SK-N-SH treated with all-trans-retinoic acid at 6 μM for 48 hours (cell line): ENCODE data around the gene LIN28B.
"Not testable (repeated sequence)": the region's sequence is repeated elsewhere in the genome, so short reads cannot be mapped to it uniquely, and the experiment has no call there.

Source experiments
- ATAC-seq: fragments of 200-7000 bp; cut with Tn5 transposase; 3 replicates; pipeline ENCODE4 v1.9.1; 2020; ENCODE audit warnings: mild to moderate bottlenecking, moderate library complexity
- ARNTL ChIP-seq: fragments of 450-650 bp; formaldehyde crosslinking; IDR thresholded peaks from 2 replicates; pipeline ENCODE4 v1.5.0; 2020; ENCODE audit warnings: low read depth, mild to moderate bottlenecking, moderate library complexity, borderline replicate concordance
- BACH2 ChIP-seq: fragments of 250-450 bp; sonication (Bioruptor Pico); IDR thresholded peaks from 2 replicates; pipeline ENCODE4 v1.9.0; 2021; ENCODE audit warnings: mild to moderate bottlenecking, borderline replicate concordance
- CSDC2 ChIP-seq: fragments of 250-450 bp; sonication (Bioruptor Pico); IDR thresholded peaks from 2 replicates; pipeline ENCODE4 v1.5.0; 2020; ENCODE audit warnings: mild to moderate bottlenecking, moderate library complexity
- ESRRG ChIP-seq: fragments of 250-450 bp; sonication (Bioruptor Pico); IDR thresholded peaks from 2 replicates; pipeline ENCODE4 v1.6.1; 2021; ENCODE audit warnings: mild to moderate bottlenecking
- GLIS3 ChIP-seq: fragments of 250-450 bp; sonication (Bioruptor Pico); IDR thresholded peaks from 2 replicates; pipeline ENCODE4 v1.5.0; 2020; ENCODE audit warnings: mild to moderate bottlenecking, moderate library complexity
- ISL1 ChIP-seq: fragments of 250-450 bp; sonication (Bioruptor Pico); IDR thresholded peaks from 2 replicates; pipeline ENCODE4 v2.1.2; 2022; ENCODE audit warnings: mild to moderate bottlenecking, moderate library complexity
- OSR1 ChIP-seq: fragments of 250-450 bp; sonication (Bioruptor Pico); IDR thresholded peaks from 2 replicates; pipeline ENCODE4 v1.8.0; 2022; ENCODE audit warnings: moderate library complexity, mild to moderate bottlenecking, inconsistent platforms
- RARB ChIP-seq: fragments of 250-450 bp; sonication (Bioruptor Pico); IDR thresholded peaks from 2 replicates; pipeline ENCODE4 v1.8.0; 2021; ENCODE audit warnings: mild to moderate bottlenecking, moderate library complexity
- SNAI2 ChIP-seq: fragments of 250-450 bp; sonication (Bioruptor Pico); IDR thresholded peaks from 2 replicates; pipeline ENCODE4 v1.5.0; 2020; ENCODE audit warnings: mild to moderate bottlenecking, moderate library complexity
- TCF4 ChIP-seq: fragments of 250-450 bp; sonication (Bioruptor Pico); IDR thresholded peaks from 2 replicates; pipeline ENCODE4 v1.8.0; 2021; ENCODE audit warnings: mild to moderate bottlenecking, moderate library complexity, borderline replicate concordance
- TOX ChIP-seq: fragments of 250-450 bp; sonication (Bioruptor Pico); IDR thresholded peaks from 2 replicates; pipeline ENCODE4 v1.8.0; 2021; ENCODE audit warnings: mild to moderate bottlenecking, moderate library complexity, borderline replicate concordance
- ZC3H10 ChIP-seq: fragments of 250-450 bp; sonication (Bioruptor Pico); IDR thresholded peaks from 2 replicates; pipeline ENCODE4 v1.5.1; 2021; ENCODE audit warnings: mild to moderate bottlenecking, moderate library complexity
- ZFP3 ChIP-seq: fragments of 250-450 bp; sonication (Bioruptor Pico); IDR thresholded peaks from 2 replicates; pipeline ENCODE4 v1.5.0; 2020; ENCODE audit warnings: mild to moderate bottlenecking, moderate library complexity
- ZFP30 ChIP-seq: fragments of 450-650 bp; formaldehyde crosslinking; IDR thresholded peaks from 2 replicates; pipeline ENCODE4 v1.5.0; 2022; ENCODE audit warnings: mild to moderate bottlenecking, moderate library complexity
- ZNF565 ChIP-seq: fragments of 450-650 bp; formaldehyde crosslinking; conservative IDR thresholded peaks from 2 replicates; pipeline ENCODE4 v1.5.0; 2020; ENCODE audit warnings: low read depth, mild to moderate bottlenecking, moderate library complexity
- ZNF70 ChIP-seq: fragments of 450-650 bp; formaldehyde crosslinking; IDR thresholded peaks from 2 replicates; pipeline ENCODE4 v1.5.0; 2020; ENCODE audit warnings: mild to moderate bottlenecking, moderate library complexity
- ZNF8 ChIP-seq: fragments of 450-650 bp; formaldehyde crosslinking; IDR thresholded peaks from 2 replicates; pipeline ENCODE4 v1.5.0; 2020; ENCODE audit warnings: mild to moderate bottlenecking, moderate library complexity
- TF ChIP-seq, protein P1 (sequence below): fragments of 250-450 bp; sonication (Bioruptor Pico); IDR thresholded peaks from 2 replicates; pipeline ENCODE4 v1.8.0; 2020; ENCODE audit warnings: mild to moderate bottlenecking, moderate library complexity, borderline replicate concordance
- TF ChIP-seq, protein P2 (sequence below): fragments of 250-450 bp; sonication (Bioruptor Pico); IDR thresholded peaks from 2 replicates; pipeline ENCODE4 v1.5.1; 2020; ENCODE audit warnings: low read depth, mild to moderate bottlenecking, moderate library complexity
- TF ChIP-seq, protein P3 (sequence below): fragments of 250-450 bp; sonication (Bioruptor Pico); IDR thresholded peaks from 2 replicates; pipeline ENCODE4 v1.5.0; 2020; ENCODE audit warnings: mild to moderate bottlenecking, moderate library complexity
- TF ChIP-seq, protein P4 (sequence below): fragments of 250-450 bp; sonication (Bioruptor Pico); IDR thresholded peaks from 2 replicates; pipeline ENCODE4 v1.8.0; 2021; ENCODE audit warnings: low read depth, mild to moderate bottlenecking, moderate library complexity, borderline replicate concordance

LIN28B gene

DNA sequence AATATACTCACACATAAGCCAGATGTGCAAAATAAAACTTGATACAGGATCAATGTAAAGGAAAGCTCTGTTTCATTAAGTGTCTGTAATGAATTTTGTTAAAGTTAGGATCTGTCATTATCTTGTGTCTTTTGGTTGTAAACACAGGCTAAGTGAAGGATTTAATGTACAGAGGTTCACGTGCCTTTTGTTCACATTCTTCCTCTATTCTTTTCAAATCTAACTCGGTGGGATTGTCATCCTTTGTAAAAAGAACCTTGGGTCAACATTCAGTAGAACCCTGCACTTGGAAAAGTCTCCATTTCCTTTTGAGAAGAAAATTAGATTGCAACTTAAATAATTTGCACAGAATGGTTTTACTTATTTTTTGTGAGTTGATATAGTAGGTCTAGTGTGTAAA, 7.7 kb upstream of the LIN28B start:
- no peak for ATAC-seq
- TF ChIP-seq, protein P1, sequence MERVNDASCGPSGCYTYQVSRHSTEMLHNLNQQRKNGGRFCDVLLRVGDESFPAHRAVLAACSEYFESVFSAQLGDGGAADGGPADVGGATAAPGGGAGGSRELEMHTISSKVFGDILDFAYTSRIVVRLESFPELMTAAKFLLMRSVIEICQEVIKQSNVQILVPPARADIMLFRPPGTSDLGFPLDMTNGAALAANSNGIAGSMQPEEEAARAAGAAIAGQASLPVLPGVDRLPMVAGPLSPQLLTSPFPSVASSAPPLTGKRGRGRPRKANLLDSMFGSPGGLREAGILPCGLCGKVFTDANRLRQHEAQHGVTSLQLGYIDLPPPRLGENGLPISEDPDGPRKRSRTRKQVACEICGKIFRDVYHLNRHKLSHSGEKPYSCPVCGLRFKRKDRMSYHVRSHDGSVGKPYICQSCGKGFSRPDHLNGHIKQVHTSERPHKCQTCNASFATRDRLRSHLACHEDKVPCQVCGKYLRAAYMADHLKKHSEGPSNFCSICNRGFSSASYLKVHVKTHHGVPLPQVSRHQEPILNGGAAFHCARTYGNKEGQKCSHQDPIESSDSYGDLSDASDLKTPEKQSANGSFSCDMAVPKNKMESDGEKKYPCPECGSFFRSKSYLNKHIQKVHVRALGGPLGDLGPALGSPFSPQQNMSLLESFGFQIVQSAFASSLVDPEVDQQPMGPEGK (CRISPR knock-in tag): no peak
- TF ChIP-seq SNAI2: no peak
- TF ChIP-seq ZFP30 (CRISPR knock-in tag): no peak
- no peak for TF ChIP-seq ISL1 (CRISPR knock-in tag)
- TF ChIP-seq ZNF565 (CRISPR knock-in tag): no peak
- TF ChIP-seq GLIS3: no peak
- no peak for TF ChIP-seq TOX (CRISPR knock-in tag)
- TF ChIP-seq ZNF70 (CRISPR knock-in tag): no peak
- TF ChIP-seq RARB (CRISPR knock-in tag): no peak
- TF ChIP-seq, protein P2, sequence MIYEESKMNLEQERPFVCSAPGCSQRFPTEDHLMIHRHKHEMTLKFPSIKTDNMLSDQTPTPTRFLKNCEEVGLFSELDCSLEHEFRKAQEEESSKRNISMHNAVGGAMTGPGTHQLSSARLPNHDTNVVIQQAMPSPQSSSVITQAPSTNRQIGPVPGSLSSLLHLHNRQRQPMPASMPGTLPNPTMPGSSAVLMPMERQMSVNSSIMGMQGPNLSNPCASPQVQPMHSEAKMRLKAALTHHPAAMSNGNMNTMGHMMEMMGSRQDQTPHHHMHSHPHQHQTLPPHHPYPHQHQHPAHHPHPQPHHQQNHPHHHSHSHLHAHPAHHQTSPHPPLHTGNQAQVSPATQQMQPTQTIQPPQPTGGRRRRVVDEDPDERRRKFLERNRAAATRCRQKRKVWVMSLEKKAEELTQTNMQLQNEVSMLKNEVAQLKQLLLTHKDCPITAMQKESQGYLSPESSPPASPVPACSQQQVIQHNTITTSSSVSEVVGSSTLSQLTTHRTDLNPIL (CRISPR knock-in tag): no peak
- TF ChIP-seq ZC3H10 (CRISPR knock-in tag): no peak
- TF ChIP-seq CSDC2: no peak
- TF ChIP-seq ESRRG (CRISPR knock-in tag): no peak

DNA sequence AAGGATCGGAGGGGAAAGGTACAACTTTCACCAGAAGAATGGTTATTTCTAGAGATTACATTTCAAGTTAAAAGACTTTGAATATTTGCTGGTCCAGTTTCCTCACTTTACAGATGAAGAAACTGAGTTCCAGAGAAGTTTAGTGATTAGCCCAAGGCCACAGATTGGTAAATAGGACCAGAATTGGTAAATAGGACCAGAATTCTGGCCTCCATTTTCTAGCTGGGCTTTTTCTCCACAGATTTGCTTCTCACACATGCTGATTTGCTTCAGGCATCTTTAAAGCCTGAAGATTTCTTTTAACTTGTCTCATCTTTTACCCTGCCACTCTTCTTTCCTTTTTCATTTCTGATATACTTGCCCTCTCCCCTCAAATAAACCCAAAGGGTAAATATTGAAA, 5.2 kb upstream of the LIN28B start:
- TF ChIP-seq ZNF70 (CRISPR knock-in tag) (no peak), ZC3H10 (CRISPR knock-in tag) (no peak)
- TF ChIP-seq, protein P3, sequence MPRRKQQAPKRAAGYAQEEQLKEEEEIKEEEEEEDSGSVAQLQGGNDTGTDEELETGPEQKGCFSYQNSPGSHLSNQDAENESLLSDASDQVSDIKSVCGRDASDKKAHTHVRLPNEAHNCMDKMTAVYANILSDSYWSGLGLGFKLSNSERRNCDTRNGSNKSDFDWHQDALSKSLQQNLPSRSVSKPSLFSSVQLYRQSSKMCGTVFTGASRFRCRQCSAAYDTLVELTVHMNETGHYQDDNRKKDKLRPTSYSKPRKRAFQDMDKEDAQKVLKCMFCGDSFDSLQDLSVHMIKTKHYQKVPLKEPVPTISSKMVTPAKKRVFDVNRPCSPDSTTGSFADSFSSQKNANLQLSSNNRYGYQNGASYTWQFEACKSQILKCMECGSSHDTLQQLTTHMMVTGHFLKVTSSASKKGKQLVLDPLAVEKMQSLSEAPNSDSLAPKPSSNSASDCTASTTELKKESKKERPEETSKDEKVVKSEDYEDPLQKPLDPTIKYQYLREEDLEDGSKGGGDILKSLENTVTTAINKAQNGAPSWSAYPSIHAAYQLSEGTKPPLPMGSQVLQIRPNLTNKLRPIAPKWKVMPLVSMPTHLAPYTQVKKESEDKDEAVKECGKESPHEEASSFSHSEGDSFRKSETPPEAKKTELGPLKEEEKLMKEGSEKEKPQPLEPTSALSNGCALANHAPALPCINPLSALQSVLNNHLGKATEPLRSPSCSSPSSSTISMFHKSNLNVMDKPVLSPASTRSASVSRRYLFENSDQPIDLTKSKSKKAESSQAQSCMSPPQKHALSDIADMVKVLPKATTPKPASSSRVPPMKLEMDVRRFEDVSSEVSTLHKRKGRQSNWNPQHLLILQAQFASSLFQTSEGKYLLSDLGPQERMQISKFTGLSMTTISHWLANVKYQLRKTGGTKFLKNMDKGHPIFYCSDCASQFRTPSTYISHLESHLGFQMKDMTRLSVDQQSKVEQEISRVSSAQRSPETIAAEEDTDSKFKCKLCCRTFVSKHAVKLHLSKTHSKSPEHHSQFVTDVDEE (CRISPR knock-in tag): no peak
- TF ChIP-seq, protein P4, sequence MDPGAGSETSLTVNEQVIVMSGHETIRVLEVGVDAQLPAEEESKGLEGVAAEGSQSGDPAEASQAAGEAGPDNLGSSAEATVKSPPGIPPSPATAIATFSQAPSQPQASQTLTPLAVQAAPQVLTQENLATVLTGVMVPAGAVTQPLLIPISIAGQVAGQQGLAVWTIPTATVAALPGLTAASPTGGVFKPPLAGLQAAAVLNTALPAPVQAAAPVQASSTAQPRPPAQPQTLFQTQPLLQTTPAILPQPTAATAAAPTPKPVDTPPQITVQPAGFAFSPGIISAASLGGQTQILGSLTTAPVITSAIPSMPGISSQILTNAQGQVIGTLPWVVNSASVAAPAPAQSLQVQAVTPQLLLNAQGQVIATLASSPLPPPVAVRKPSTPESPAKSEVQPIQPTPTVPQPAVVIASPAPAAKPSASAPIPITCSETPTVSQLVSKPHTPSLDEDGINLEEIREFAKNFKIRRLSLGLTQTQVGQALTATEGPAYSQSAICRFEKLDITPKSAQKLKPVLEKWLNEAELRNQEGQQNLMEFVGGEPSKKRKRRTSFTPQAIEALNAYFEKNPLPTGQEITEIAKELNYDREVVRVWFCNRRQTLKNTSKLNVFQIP (CRISPR knock-in tag): no peak
- no peak for ATAC-seq

DNA sequence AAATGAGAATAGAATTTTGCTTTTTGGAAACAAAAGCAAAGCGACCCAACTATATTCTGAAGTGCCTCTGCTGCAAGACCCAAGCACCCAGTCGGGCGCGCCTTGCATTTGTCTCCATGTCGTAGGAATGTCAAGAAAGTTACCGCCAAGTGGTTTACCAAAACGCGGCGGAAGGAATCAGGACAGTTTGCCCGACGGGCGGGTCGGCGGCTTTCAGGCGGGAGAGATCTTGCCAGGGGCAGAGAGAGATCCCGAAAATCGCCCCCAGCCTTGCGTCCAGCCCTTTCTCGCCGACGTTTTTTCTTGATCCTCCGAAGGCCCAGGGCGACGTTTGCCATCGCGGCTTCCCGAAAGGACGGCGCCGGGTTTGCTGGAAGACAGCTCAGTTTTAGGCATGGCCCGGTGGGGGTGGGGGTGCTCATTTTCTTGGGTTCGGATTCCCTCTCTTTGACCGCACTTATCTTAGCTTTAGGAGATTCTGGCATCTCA, 4.0 kb upstream of the LIN28B start:
- TF ChIP-seq RARB (CRISPR knock-in tag) (no peak), ZNF565 (CRISPR knock-in tag) (no peak), TOX (CRISPR knock-in tag) (no peak), ARNTL (CRISPR knock-in tag) (no peak), ESRRG (CRISPR knock-in tag) (no peak), ISL1 (CRISPR knock-in tag) (no peak), SNAI2 (no peak), ZNF8 (CRISPR knock-in tag) (no peak), GLIS3 (no peak), ZC3H10 (CRISPR knock-in tag) (no peak), CSDC2 (no peak), TCF4 (CRISPR knock-in tag) (no peak), ZFP3 (no peak), BACH2 (CRISPR knock-in tag) (no peak), OSR1 (CRISPR knock-in tag) (no peak), ZFP30 (CRISPR knock-in tag) (no peak)
- TF ChIP-seq, protein P2 (CRISPR knock-in tag): no peak
- TF ChIP-seq, protein P4 (CRISPR knock-in tag): no peak
- TF ChIP-seq, protein P1 (CRISPR knock-in tag): no peak
- no peak for ATAC-seq

DNA sequence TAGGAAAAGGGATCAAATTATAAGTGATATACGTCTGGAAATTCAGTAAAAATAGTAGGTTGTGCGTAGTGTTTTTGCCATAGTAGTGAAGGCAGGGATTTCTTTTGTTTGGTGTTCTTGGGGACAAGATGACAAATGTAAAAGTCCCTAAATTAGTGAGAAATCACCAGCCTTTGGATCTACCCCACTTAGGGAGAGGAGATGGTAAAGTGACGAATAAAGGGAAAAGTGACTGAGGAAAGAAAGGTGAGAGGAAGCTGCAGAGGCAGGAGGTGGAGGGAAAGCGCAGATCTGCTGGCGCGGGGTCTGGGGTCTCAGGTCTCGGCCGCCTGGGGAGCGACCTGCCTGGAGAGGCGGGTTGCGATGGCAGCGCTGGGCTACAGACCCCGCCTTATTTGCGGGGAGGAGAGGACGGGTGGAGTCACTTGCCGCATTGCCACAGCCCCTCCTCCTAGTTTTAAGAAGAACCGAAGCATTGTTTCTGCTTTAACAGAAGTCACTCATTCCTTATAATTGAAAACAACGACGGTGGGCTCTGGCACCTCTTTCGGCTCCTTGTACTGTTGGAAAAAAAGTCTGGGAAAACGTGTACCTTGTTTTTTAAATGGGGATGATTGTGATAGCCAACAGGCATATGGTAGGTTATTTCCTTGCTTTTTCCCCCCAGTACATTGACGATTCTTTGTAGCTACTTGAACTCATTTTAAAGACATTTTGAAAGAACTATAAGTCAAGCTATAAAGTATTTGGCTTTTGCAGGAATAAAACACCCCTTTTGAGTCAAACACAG, 3.3 kb upstream of the LIN28B start:
- not testable (repeated sequence) for ATAC-seq
